GM12878 (cell line): ENCODE data around the gene CCN5. TPM values are rescaled to one million over a fixed set of nuclear protein-coding genes. Genes with fewer than 3 reads are reported as not detected.

Experiments used
- ATAC-seq: fragments of 200-7000 bp; cut with Tn5 transposase; 3 replicates; pipeline ENCODE4 v1.9.1; 2020; ENCODE audit warnings: mild to moderate bottlenecking, moderate library complexity
- BruUV-seq: library from RNA; stranded (reverse); fragments of 400-500 nt; replicated peaks from 2 replicates; lab custom pipeline; 2021; lab: Mats Ljungman, UMichigan
- CTCF ChIA-PET: fragments of 300-600 bp; sonication (Branson Sonifier 250); formaldehyde crosslinking; extraction: SDS; loops from one replicate; lab custom pipeline; 2021; ENCODE audit warnings: inconsistent platforms; lab: Yijun Ruan, JAX
- POLR2A ChIA-PET: fragments of 350-600 bp; formaldehyde crosslinking; extraction: SDS; loops from one replicate; lab custom pipeline; 2021; ENCODE audit warnings: inconsistent platforms; lab: Charles Lee
- RAD21 ChIA-PET: fragments of 300-600 bp; sonication (Branson Sonifier 250); formaldehyde crosslinking; loops from one replicate; lab custom pipeline; 2023; ENCODE audit warnings: antibody characterized with exemption; ENCODE audit not compliant: unreplicated experiment; lab: Charles Lee
- SMC1A ChIA-PET: fragments of 300-600 bp; sonication (Branson Sonifier 250); formaldehyde crosslinking; loops from one replicate; lab custom pipeline; 2023; ENCODE audit not compliant: unreplicated experiment, uncharacterized antibody; lab: Charles Lee
- DNase-seq: peaks from one replicate; pipeline ENCODE4 v3.0.0-alpha.2; 2011; ENCODE audit warnings: low read depth, low spot score
- FAIRE-seq: peaks from 3 replicates; lab custom pipeline; 2011; peaks lifted over from hg19 to GRCh38; lab: Jason Lieb, UNC
- H2AFZ ChIP-seq: 2 replicates; pipeline ENCODE4 v1.6.0; 2011; ENCODE audit warnings: low read depth, low read length, control low read depth; ENCODE audit not compliant: control insufficient read depth
- H3K27ac ChIP-seq: 2 replicates; pipeline ENCODE4 v1.5.1; 2011; ENCODE audit warnings: control low read depth; ENCODE audit not compliant: control insufficient read depth, insufficient read depth
- H3K27me3 ChIP-seq, 2 experiments: replicated peaks in 1 of 2; 2 replicates each; pipeline versions ENCODE4 v1.6.0 to v1.6.1; 2011; ENCODE audit warnings: low read length in 1 of 2; ENCODE audit not compliant: control insufficient read depth in 2 of 2, insufficient read depth in 2 of 2
- H3K36me3 ChIP-seq, 2 experiments: 2 replicates each; pipeline ENCODE4 v1.5.1; 2011; ENCODE audit warnings: low read length in 1 of 2; ENCODE audit not compliant: control insufficient read depth in 2 of 2, insufficient read depth in 2 of 2
- H3K4me1 ChIP-seq: 2 replicates; pipeline ENCODE4 v1.6.1; 2011; ENCODE audit warnings: mild to moderate bottlenecking, low read length, moderate library complexity, mixed read lengths; ENCODE audit not compliant: control insufficient read depth, insufficient read depth
- H3K4me2 ChIP-seq: 2 replicates; pipeline ENCODE4 v1.6.0; 2011; ENCODE audit warnings: control low read depth; ENCODE audit not compliant: control insufficient read depth, insufficient read depth
- H3K4me3 ChIP-seq: fragments of 200-600 bp; sonication (generic); 2 replicates; pipeline ENCODE4 v1.5.1; 2016
- H3K79me2 ChIP-seq: 2 replicates; pipeline ENCODE4 v1.6.0; 2011; ENCODE audit warnings: low read length; ENCODE audit not compliant: control insufficient read depth, insufficient read depth
- H3K9ac ChIP-seq: 2 replicates; pipeline ENCODE4 v1.8.0; 2011; ENCODE audit warnings: low read length, control low read depth, mixed read lengths; ENCODE audit not compliant: control insufficient read depth, insufficient read depth
- H3K9me3 ChIP-seq: replicated peaks from 3 replicates; pipeline ENCODE4 v1.5.1; 2011; ENCODE audit warnings: mild to moderate bottlenecking, low read length; ENCODE audit not compliant: control insufficient read depth, insufficient read depth
- H4K20me1 ChIP-seq: 2 replicates; pipeline ENCODE4 v1.6.0; 2011; ENCODE audit not compliant: control insufficient read depth, insufficient read depth
- BHLHE40 ChIP-seq, 2 experiments: fragments of 450-650 bp in 1 of 2; IDR thresholded peaks; 2 replicates each; pipeline ENCODE4 v1.6.1; 2011 to 2017; ENCODE audit warnings: low read depth in 2 of 2, borderline replicate concordance in 1 of 2, improper control_type of control experiment in 1 of 2, low read length in 1 of 2, mild to moderate bottlenecking in 1 of 2
- CBFB ChIP-seq: IDR thresholded peaks from 2 replicates; pipeline ENCODE4 v1.6.1; 2016; ENCODE audit warnings: antibody characterized with exemption, low read depth
- CBX3 ChIP-seq: fragments of 200-600 bp; sonication (generic); IDR thresholded peaks from 2 replicates; pipeline ENCODE4 v1.6.1; 2016; ENCODE audit warnings: low read depth, borderline replicate concordance
- CHD1 ChIP-seq: IDR thresholded peaks from 2 replicates; pipeline ENCODE4 v1.6.1; 2012; ENCODE audit warnings: low read depth, low read length, improper control_type of control experiment
- E2F4 ChIP-seq: IDR thresholded peaks from 2 replicates; pipeline ENCODE4 v1.6.1; 2012; ENCODE audit warnings: low read depth, low read length, improper control_type of control experiment
- EGR1 ChIP-seq, 2 experiments: IDR thresholded peaks; 1 replicate in 1 of 2; 2 replicates in 1 of 2; pipeline ENCODE4 v1.6.1; 2011 to 2012; ENCODE audit warnings: low read depth in 2 of 2, low read length in 2 of 2, borderline replicate concordance in 1 of 2, mild to moderate bottlenecking in 1 of 2, moderate library complexity in 1 of 2
- ESRRA ChIP-seq: IDR thresholded peaks from 2 replicates; pipeline ENCODE4 v1.6.1; 2012; ENCODE audit warnings: mild to moderate bottlenecking, low read length, improper control_type of control experiment
- FOS ChIP-seq: IDR thresholded peaks from 3 replicates; pipeline ENCODE4 v1.6.1; 2011; ENCODE audit warnings: borderline replicate concordance; ENCODE audit not compliant: insufficient read length; ENCODE audit errors: extremely low read depth
- FOXK2 ChIP-seq: fragments of 450-650 bp; IDR thresholded peaks from 2 replicates; pipeline ENCODE4 v1.6.1; 2017; ENCODE audit warnings: mild to moderate bottlenecking, moderate library complexity
- NR2F1 ChIP-seq: fragments of 450-650 bp; conservative IDR thresholded peaks from 2 replicates; pipeline ENCODE4 v1.6.1; 2017; ENCODE audit warnings: mild to moderate bottlenecking
- PAX8 ChIP-seq: fragments of 450-650 bp; IDR thresholded peaks from 2 replicates; pipeline ENCODE4 v1.6.1; 2017; ENCODE audit warnings: mild to moderate bottlenecking, moderate library complexity
- PKNOX1 ChIP-seq: fragments of 450-650 bp; IDR thresholded peaks from 2 replicates; pipeline ENCODE4 v1.6.1; 2016; ENCODE audit warnings: mild to moderate bottlenecking
- RBBP5 ChIP-seq: fragments of 200-600 bp; sonication (generic); conservative IDR thresholded peaks from 2 replicates; pipeline ENCODE4 v1.6.1; 2016
- RUNX3 ChIP-seq: IDR thresholded peaks from 2 replicates; pipeline ENCODE4 v1.6.1; 2012; ENCODE audit warnings: low read length, inconsistent platforms
- SIX5 ChIP-seq: IDR thresholded peaks from 2 replicates; pipeline ENCODE4 v1.6.1; 2011; ENCODE audit warnings: mild to moderate bottlenecking, low read depth, low read length, moderate library complexity; ENCODE audit not compliant: severe bottlenecking
- WRNIP1 ChIP-seq: IDR thresholded peaks from 2 replicates; pipeline ENCODE4 v1.6.1; 2011; ENCODE audit warnings: low read depth, low read length, improper control_type of control experiment, borderline replicate concordance
- ZNF217 ChIP-seq: fragments of 450-650 bp; IDR thresholded peaks from 2 replicates; pipeline ENCODE4 v1.6.1; 2017; ENCODE audit warnings: antibody characterized with exemption, mild to moderate bottlenecking
- ZNF622 ChIP-seq: fragments of 450-650 bp; IDR thresholded peaks from 2 replicates; pipeline ENCODE4 v1.6.1; 2017; ENCODE audit warnings: mild to moderate bottlenecking, inconsistent platforms
- WGBS: methylation state at CpG from one replicate; pipeline ENCODE4 v1.1.6; 2016; ENCODE audit warnings: low lambda C conversion rate; ENCODE audit not compliant: insufficient replicate concordance, insufficient coverage; ENCODE audit errors: missing lambda C conversion rate; 5-methylcytosine and 5-hydroxymethylcytosine counted together
- in situ Hi-C: fragments of 300-500 bp; cut with MboI; formaldehyde crosslinking; loops from 9 replicates; pipeline ENCODE4 v1.14.3; 2018; ENCODE audit warnings: mixed read lengths
- intact Hi-C: fragments of 100-400 bp; cut with micrococcal nuclease; formaldehyde crosslinking; loops from one replicate; pipeline ENCODE4 v1.14.2; 2022; ENCODE audit not compliant: unreplicated experiment
- polyA plus RNA-seq, 11 experiments: library from polyadenylated mRNA; depleted of rRNA in 4 of 11; unstranded in 6 of 11; stranded (reverse) in 5 of 11; fragments of >200 nt; fragmentation: Nextera tagmentation in 4 of 11; fragmentation: Illumina TruSeq in 1 of 11; extraction: Ambion mirVana in 4 of 11; extraction: Trizol in 1 of 11; gene quantifications; 1 replicate in 1 of 11; 2 replicates in 10 of 11; pipeline versions ENCODE4 v1.2.1 to v1.2.3, GENCODE V29; 2011 to 2016; ENCODE audit warnings: inconsistent platforms in 2 of 11, missing spikeins in 2 of 11, low read depth in 1 of 11
- total RNA-seq, 4 experiments: library from RNA; depleted of rRNA in 3 of 4; stranded (reverse); fragments of >200 nt in 3 of 4; fragmentation: Illumina TruSeq in 1 of 4; extraction: Trizol in 1 of 4; gene quantifications; 2 replicates each; pipeline versions ENCODE4 v1.2.1 to v1.2.3, GENCODE V29; 2013 to 2021

CCN5 gene
- total and polyA plus RNA-seq, 10 of the 15 experiments (the other 5 are each of a cell fraction or from before 2014, with no cell fraction given) = 0.14 to 0.15 TPM; not detected in 8

GRCh38 chr20:44717986-44718385 is 2.8 kb downstream of the CCN5 start:
- FAIRE-seq = no peak
- no peak for DNase-seq
- no peak overlapping the region for H3K4me2 ChIP-seq
- H3K4me3 ChIP-seq = no peak overlapping the region
- TF ChIP-seq ESRRA = no peak
- TF ChIP-seq WRNIP1 = no peak
- no peak for TF ChIP-seq CBFB
- TF ChIP-seq FOS = no peak
- no peak for TF ChIP-seq RBBP5
- no peak for TF ChIP-seq NR2F1
- no peak overlapping the region for H3K27ac ChIP-seq
- WGBS = 60% methylated on average over 10 of the region's 10 CpGs
- SMC1A ChIA-PET = interaction anchor here (1.0 to 1.2 kb wide), 2 partner anchors 8 to 14 kb away, joined by 3 read pairs; no protein-coding TSS in a partner anchor
- H3K27me3 ChIP-seq = peaks cover 0 to 1% of the 10 kb centered on the region in 2 experiments; a peak in 2 of 4 replicates
- no TSS peak for BruUV-seq
- no peaks in the 10 kb centered on the region for H4K20me1 ChIP-seq
- H3K4me1 ChIP-seq = no peaks in the 10 kb centered on the region
- H2AFZ ChIP-seq = no peak overlapping the region
- H3K36me3 ChIP-seq = no peaks in the 10 kb centered on the region
- H3K9me3 ChIP-seq = no peaks in the 10 kb centered on the region
- in situ Hi-C loops (no loop called here), intact Hi-C loops (no loop called here)
- CTCF ChIA-PET = no interaction called here
- POLR2A ChIA-PET = interaction anchor here (0.6 kb wide), 1 partner anchor 39 kb away, joined by 3 read pairs; no protein-coding TSS in a partner anchor
- no peak overlapping the region for H3K9ac ChIP-seq
- no peaks in the 10 kb centered on the region for H3K79me2 ChIP-seq
- RAD21 ChIA-PET = no interaction called here
- ATAC-seq = no peak

- CTCF ChIA-PET = no interaction called here
- in situ Hi-C loops (no loop called here), intact Hi-C loops (no loop called here)
- no peak for DNase-seq
- Histone ChIP-seq H4K20me1 (no peaks in the 10 kb centered on the region), H3K9ac (no peak overlapping the region), H3K79me2 (no peaks in the 10 kb centered on the region), H3K9me3 (no peaks in the 10 kb centered on the region)
- POLR2A ChIA-PET = no interaction called here
- 31% methylated on average over 19 of the region's 19 CpGs for WGBS
- TF ChIP-seq FOXK2 = no peak
- TF ChIP-seq BHLHE40 (IDR thresholded peaks at IDR 0.05; ENCODE audit: borderline replicate concordance in 1 of 2, low read depth in 2 of 2, low read length in 1 of 2) = no peak
- no peak for TF ChIP-seq RUNX3
- no peak for TF ChIP-seq ZNF217
- TF ChIP-seq ZNF622 = no peak
- no peak for TF ChIP-seq CBX3
- no peak for TF ChIP-seq E2F4
- TF ChIP-seq PKNOX1 = no peak
- TF ChIP-seq SIX5 = no peak
- no peak for TF ChIP-seq PAX8
- no peak for TF ChIP-seq CHD1
- TF ChIP-seq EGR1 (IDR thresholded peaks at IDR 0.05; ENCODE audit: borderline replicate concordance in 1 of 2, low read depth in 2 of 2, low read length in 2 of 2) = no peak
- TF ChIP-seq, all 136 proteins: peak for 0
- ChIA-PET RAD21 (no interaction called here), SMC1A (no interaction called here)
- no TSS peak for BruUV-seq
- no peak overlapping the region for H3K4me2 ChIP-seq
- ATAC-seq (no peak), FAIRE-seq (no peak)
- no peak overlapping the region for H2AFZ ChIP-seq
- H3K4me1 ChIP-seq = no peaks in the 10 kb centered on the region
- peaks cover 0 to 1% of the 10 kb centered on the region in 2 experiments; a peak in 2 of 4 replicates for H3K27me3 ChIP-seq
- H3K4me3 ChIP-seq = no peak overlapping the region
- no peaks in the 10 kb centered on the region for H3K36me3 ChIP-seq
- H3K27ac ChIP-seq = no peak overlapping the region
Observed at GRCh38 chr20:44719841-44720240, 4.7 kb downstream of the CCN5 start.
